Neuronal stem cell (in vitro differentiated cells): ENCODE measurements around the gene ADO.

ENCODE experiments used
- DNase-seq: peaks from one replicate; pipeline ENCODE4 v3.0.0-alpha.2; 2013; ENCODE audit warnings: low spot score
- H2AFZ ChIP-seq: one replicate; pipeline ENCODE4 v1.6.1; 2013; ENCODE audit warnings: mild to moderate bottlenecking, low read length, inconsistent platforms
- H2AK5ac ChIP-seq: 2 replicates; pipeline ENCODE4 v1.6.1; 2013; ENCODE audit warnings: low read depth, mild to moderate bottlenecking, inconsistent platforms, low read length, moderate library complexity, mixed read lengths
- H2BK120ac ChIP-seq: 2 replicates; pipeline ENCODE4 v1.6.1; 2013; ENCODE audit warnings: low read depth, mild to moderate bottlenecking, inconsistent platforms, low read length, moderate library complexity, mixed read lengths
- H2BK12ac ChIP-seq: one replicate; pipeline ENCODE4 v1.6.1; 2013; ENCODE audit warnings: low read length, inconsistent platforms
- H2BK15ac ChIP-seq: 2 replicates; pipeline ENCODE4 v1.6.1; 2013; ENCODE audit warnings: mild to moderate bottlenecking, low read length, inconsistent platforms, mixed read lengths
- H2BK5ac ChIP-seq: one replicate; pipeline ENCODE4 v1.6.1; 2013; ENCODE audit warnings: inconsistent platforms, mild to moderate bottlenecking, low read length, moderate library complexity
- H3K14ac ChIP-seq: one replicate; pipeline ENCODE4 v1.6.1; 2013; ENCODE audit warnings: low read length, inconsistent platforms
- H3K18ac ChIP-seq: 2 replicates; pipeline ENCODE4 v1.6.1; 2013; ENCODE audit warnings: low read length, inconsistent platforms
- H3K23ac ChIP-seq: 2 replicates; pipeline ENCODE4 v1.6.1; 2013; ENCODE audit warnings: low read depth, mild to moderate bottlenecking, mixed read lengths, low read length, inconsistent platforms; ENCODE audit not compliant: poor library complexity
- H3K27ac ChIP-seq: replicated peaks from 3 replicates; pipeline ENCODE4 v1.5.1; 2013; ENCODE audit warnings: low read length, inconsistent platforms
- H3K27me3 ChIP-seq, 3 experiments: 2 replicates each; pipeline ENCODE4 v1.6.1; 2013; ENCODE audit warnings: low read length in 3 of 3, mild to moderate bottlenecking in 2 of 3, inconsistent platforms in 1 of 3, low read depth in 1 of 3, mixed read lengths in 1 of 3, moderate library complexity in 1 of 3; ENCODE audit not compliant: control insufficient read depth in 3 of 3, insufficient read depth in 3 of 3
- H3K36me3 ChIP-seq, 2 donors: replicated peaks in 1 of 2; 2 replicates each; pipeline ENCODE4 v1.6.1; 2013; ENCODE audit warnings: low read length in 2 of 2; ENCODE audit not compliant: control insufficient read depth in 2 of 2, insufficient read depth in 2 of 2
- H3K4ac ChIP-seq: 2 replicates; pipeline ENCODE4 v1.6.1; 2013; ENCODE audit warnings: inconsistent platforms, mild to moderate bottlenecking, low read length, moderate library complexity
- H3K4me1 ChIP-seq, 2 donors: 1 replicate in 1 of 2; 2 replicates in 1 of 2; pipeline ENCODE4 v1.6.1; 2013; ENCODE audit warnings: low read length in 2 of 2, low read depth in 1 of 2; ENCODE audit not compliant: control insufficient read depth in 2 of 2, insufficient read depth in 1 of 2
- H3K4me2 ChIP-seq: one replicate; pipeline ENCODE4 v1.6.1; 2013; ENCODE audit warnings: mild to moderate bottlenecking, low read length, inconsistent platforms; ENCODE audit not compliant: insufficient read depth, poor library complexity, severe bottlenecking
- H3K4me3 ChIP-seq, 2 donors: 2 replicates each; pipeline ENCODE4 v1.5.1; 2013; ENCODE audit warnings: low read length in 2 of 2, mild to moderate bottlenecking in 2 of 2, inconsistent platforms in 1 of 2, moderate library complexity in 1 of 2
- H3K79me1 ChIP-seq: one replicate; pipeline ENCODE4 v1.6.1; 2013; ENCODE audit warnings: low read depth, mild to moderate bottlenecking, inconsistent platforms, low read length, moderate library complexity
- H3K9ac ChIP-seq: one replicate; pipeline ENCODE4 v1.6.1; 2013; ENCODE audit warnings: mild to moderate bottlenecking, low read depth, low read length, inconsistent platforms; ENCODE audit not compliant: poor library complexity
- H3K9me3 ChIP-seq, 2 donors: replicated peaks in 1 of 2; 2 replicates each; pipeline versions ENCODE3 to v1.6.1; 2013; ENCODE audit warnings: low read length in 2 of 2, mild to moderate bottlenecking in 2 of 2, inconsistent platforms in 1 of 2, low read depth in 1 of 2, mixed read lengths in 1 of 2, moderate library complexity in 1 of 2; ENCODE audit not compliant: control insufficient read depth in 2 of 2, insufficient read depth in 1 of 2
- H4K8ac ChIP-seq: one replicate; pipeline ENCODE4 v1.6.1; 2013; ENCODE audit warnings: low read depth, mild to moderate bottlenecking, inconsistent platforms, low read length, moderate library complexity
- H4K91ac ChIP-seq: one replicate; pipeline ENCODE4 v1.6.1; 2013; ENCODE audit warnings: low read length, low read depth, mild to moderate bottlenecking, inconsistent platforms; ENCODE audit not compliant: poor library complexity
- WGBS, 2 donors: extraction: QIAGEN DNeasy Blood & Tissue Kit; methylation state at CpG; one replicate each; pipeline ENCODE4 v1.1.7; 2013; ENCODE audit warnings: missing lambda C conversion rate in 2 of 2, mixed read lengths in 1 of 2; ENCODE audit not compliant: insufficient read length in 2 of 2, insufficient replicate concordance in 1 of 2; ENCODE audit errors: extremely low coverage in 2 of 2; 5-methylcytosine and 5-hydroxymethylcytosine counted together

Gene ADO

GRCh38 chr10:62806251-62806650 lies 1.7 kb downstream of the ADO start:
- Histone ChIP-seq H4K91ac (no peak overlapping the region), H3K27ac (no peak overlapping the region), H3K36me3 (peaks cover 0 to 51% of the 10 kb centered on the region in 2 donors), H2AK5ac (no peak overlapping the region), H3K4ac (no peak overlapping the region), H3K14ac (no peak overlapping the region), H3K4me1 (peaks cover 6 to 27% of the 10 kb centered on the region in 2 donors), H3K4me2 (no peak overlapping the region), H3K79me1 (peaks cover 6% of the 10 kb centered on the region), H2BK12ac (no peak overlapping the region), H2BK5ac (no peak overlapping the region), H3K18ac (no peak overlapping the region), H4K8ac (no peak overlapping the region), H3K27me3 (no peaks in the 10 kb centered on the region), H2BK120ac (no peak overlapping the region), H2BK15ac (no peak overlapping the region), H3K9me3 (no peaks in the 10 kb centered on the region), H3K23ac (no peak overlapping the region), H3K4me3 (peak overlapping the region in 1 of 2 donors; percentile 80), H3K9ac (no peak overlapping the region), H2AFZ (no peak overlapping the region)
- WGBS, 2 donors, result no CpG with 5 or more reads among the region's 1 CpG
- DNase-seq, result no peak

DNA sequence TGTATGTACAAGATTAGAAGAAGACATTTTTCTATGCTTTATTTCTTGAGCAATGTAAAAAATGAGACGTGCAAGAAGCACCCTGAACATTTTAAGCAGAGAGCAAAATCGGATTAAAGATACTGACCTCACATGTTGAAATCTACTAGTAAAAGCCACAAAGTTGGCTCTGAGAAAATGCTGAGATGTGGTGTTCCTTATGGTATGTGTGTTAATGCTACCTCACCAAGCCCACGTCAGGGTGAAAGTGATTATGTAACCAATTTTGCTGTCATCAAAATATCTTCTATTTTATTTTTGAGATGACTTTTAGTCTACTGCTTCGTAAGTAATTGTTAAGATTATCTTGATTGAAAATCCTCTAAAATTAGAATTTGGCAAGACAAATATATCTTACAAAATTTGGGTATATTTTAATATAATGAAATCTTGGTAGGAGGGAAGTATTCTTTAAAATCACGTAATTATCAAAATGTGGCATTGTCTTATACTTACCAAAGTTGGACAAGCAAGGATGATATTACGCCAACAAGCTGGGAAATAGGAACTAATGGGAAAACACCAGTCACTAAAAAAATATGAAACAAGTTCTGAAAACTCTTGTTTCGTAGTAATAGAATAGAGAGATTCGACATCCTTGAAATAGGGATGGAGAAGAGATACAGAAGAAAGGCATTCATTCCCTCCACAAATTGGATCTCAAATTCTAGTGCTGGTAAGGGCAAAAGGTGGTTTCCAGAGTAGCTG lies 5.8 kb downstream of the ADO start:
- Histone ChIP-seq H3K4me1 (peaks cover 2 to 28% of the 10 kb centered on the region in 2 donors), H3K14ac (no peak overlapping the region), H2AFZ (no peak overlapping the region), H3K27me3 (peaks cover 0 to 24% (median 10%) of the 10 kb centered on the region in 3 experiments), H2BK120ac (no peak overlapping the region), H3K79me1 (peaks cover 2% of the 10 kb centered on the region), H3K4me2 (no peak overlapping the region), H3K18ac (no peak overlapping the region), H3K9me3 (no peaks in the 10 kb centered on the region), H3K9ac (no peak overlapping the region), H3K4me3 (no peak overlapping the region), H3K23ac (no peak overlapping the region), H2BK15ac (no peak overlapping the region), H3K36me3 (peaks cover 0 to 82% of the 10 kb centered on the region in 2 donors), H3K27ac (no peak overlapping the region), H4K8ac (no peak overlapping the region), H3K4ac (no peak overlapping the region), H2BK5ac (no peak overlapping the region), H4K91ac (no peak overlapping the region), H2AK5ac (no peak overlapping the region), H2BK12ac (no peak overlapping the region)
- no CpG with 5 or more reads among the region's 8 CpGs for WGBS, 2 donors
- DNase-seq, result no peak

DNA sequence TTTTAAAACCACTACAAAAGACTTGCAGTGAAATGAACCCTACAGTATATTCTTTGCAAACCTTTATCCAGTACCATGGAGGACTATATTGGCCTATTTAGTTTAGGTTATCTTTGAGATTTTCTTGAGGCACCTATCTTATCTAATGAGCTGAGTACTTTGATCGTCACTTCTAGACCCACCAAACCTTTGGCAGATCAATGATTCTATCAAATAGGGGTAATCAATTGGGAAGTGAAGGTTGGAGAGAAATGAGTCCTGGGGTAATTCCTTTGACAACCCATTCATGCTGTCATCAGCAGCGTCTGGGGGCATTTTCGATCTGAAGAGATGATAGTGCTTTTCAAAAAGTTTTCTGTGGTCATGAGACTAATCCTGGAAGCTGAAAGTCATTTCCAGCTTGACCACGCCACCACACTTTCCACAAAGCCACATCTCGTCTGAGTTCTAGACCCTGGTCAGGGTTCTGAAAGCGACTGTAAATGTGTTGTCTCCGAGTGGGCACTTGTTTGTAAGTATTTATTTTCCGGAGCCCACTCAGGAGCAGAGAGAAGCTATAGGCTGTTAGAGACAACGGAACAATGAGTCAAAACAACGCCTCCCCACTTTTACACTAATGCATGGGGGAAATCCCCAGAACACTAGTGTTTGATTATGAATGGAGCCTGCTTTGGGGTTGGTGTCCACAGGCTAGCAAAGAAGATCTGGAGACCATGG lies 6.8 kb downstream of the ADO start:
- no peak overlapping the region for H3K9ac ChIP-seq
- no peak overlapping the region for H3K23ac ChIP-seq
- no peak overlapping the region for H2BK12ac ChIP-seq
- no peak overlapping the region for H4K91ac ChIP-seq
- H3K79me1 ChIP-seq, result peaks cover 1% of the 10 kb centered on the region
- no peak overlapping the region for H4K8ac ChIP-seq
- no peak overlapping the region for H3K4me2 ChIP-seq
- H2AFZ ChIP-seq, result no peak overlapping the region
- H3K4me3 ChIP-seq, result no peak overlapping the region
- no peak overlapping the region for H3K18ac ChIP-seq
- no peak overlapping the region for H3K27ac ChIP-seq
- H3K14ac ChIP-seq, result no peak overlapping the region
- H2BK120ac ChIP-seq, result no peak overlapping the region
- peaks cover 0 to 33% (median 16%) of the 10 kb centered on the region in 3 experiments for H3K27me3 ChIP-seq
- DNase-seq, result no peak
- peaks cover 9 to 30% of the 10 kb centered on the region in 2 donors for H3K4me1 ChIP-seq
- H3K4ac ChIP-seq, result no peak overlapping the region
- no peak overlapping the region for H2BK15ac ChIP-seq
- H3K36me3 ChIP-seq, result peaks cover 0 to 79% of the 10 kb centered on the region in 2 donors
- H2BK5ac ChIP-seq, result no peak overlapping the region
- no peaks in the 10 kb centered on the region for H3K9me3 ChIP-seq
- no CpG with 5 or more reads among the region's 10 CpGs for WGBS, 2 donors
- no peak overlapping the region for H2AK5ac ChIP-seq
